Inflammatory macrophage (primary cell): ENCODE data around the gene LAMC3.

Experiments used
- DNase-seq, 2 donors: peaks; one replicate each; pipeline ENCODE4 v3.0.0-alpha.2; 2020 to 2022

Gene LAMC3

DNA sequence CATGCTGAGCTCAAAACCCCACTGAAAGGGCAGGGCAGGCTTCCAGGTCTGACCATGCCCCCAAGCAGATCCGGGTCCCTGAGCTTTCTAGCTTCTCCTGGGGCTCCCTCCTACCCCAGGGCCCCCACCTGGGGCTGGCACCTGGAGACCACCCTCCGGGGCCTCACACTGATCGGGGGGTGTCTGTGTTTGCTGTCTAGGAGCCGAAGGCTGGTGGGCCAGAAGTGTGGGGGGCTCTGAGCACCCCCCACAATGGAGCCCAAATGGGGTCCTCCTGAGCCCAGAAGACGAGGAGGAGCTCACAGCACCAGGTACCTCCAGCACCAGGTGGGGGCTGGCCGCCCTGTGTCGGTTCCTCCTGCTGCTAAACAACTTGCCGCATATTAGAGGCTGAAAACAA, 39.8 kb downstream of the LAMC3 start:
- DNase-seq = no peak

- DNase-seq = no peak
Observed at GRCh38 chr9:131049829-131050715, 41.1 kb downstream of the LAMC3 start.

DNA sequence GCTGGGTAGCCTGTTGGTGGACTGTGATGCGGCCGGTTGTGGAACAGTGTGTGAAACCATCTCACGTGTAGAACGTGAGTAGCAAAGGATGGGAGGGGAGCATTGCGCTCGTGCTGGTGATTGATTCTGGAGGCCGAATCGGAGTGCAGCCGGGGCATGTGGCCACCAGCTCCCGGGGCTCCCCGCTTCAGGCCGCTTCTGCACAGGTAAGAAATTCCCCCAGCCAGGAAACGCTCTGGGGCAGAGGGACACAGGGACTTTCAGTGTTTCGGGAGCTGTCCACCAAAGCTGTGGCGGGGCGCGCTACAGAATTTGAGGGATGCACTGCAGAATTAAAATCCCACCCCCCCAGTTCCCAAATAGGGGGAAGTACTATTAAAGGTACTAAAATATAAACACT, 41.9 kb downstream of the LAMC3 start:
- no peak for DNase-seq

DNA sequence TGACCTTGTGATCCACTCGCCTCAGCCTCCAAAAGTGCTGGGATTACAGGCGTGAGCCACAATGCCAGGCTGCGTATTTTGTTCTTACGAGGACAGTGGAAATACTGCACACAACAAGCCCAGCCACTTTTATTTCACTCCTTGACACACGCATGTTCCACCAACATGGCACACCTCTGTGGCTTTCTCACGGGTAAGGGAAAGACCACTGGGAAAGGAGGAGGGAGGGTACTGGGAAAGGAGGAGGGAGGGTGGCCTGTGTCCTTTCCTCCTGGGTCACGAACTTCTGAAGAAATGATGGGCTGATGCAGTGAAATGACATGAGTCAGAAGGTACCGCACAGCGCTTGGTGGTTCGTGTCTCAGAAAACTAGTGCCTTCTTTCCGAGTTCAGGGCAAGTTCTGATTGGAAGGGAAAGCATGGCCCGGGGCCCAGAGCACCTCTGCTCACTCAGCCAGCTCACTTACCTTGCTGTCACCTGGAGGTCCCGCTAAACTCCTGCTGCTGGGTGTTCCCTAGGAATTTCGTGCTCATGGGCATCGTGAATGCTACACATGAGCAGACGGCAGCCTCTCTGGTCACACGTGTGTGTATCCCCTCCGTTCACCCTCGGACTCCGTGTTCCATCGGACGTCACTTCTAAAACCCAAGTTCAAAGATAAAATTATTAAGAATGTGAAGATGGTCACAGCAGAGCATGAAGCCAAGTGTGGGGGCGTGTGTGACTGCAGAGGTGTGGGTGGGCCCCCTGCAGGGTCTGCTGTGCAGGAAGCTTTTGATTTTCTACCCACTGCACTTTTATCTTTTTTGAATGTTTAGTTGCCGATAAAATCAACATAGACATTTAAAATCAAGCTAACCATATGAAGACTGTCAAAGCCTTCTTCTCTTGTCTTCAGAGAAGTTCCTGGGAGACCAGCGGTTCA, 42.9 kb downstream of the LAMC3 start:
- no peak for DNase-seq

DNA sequence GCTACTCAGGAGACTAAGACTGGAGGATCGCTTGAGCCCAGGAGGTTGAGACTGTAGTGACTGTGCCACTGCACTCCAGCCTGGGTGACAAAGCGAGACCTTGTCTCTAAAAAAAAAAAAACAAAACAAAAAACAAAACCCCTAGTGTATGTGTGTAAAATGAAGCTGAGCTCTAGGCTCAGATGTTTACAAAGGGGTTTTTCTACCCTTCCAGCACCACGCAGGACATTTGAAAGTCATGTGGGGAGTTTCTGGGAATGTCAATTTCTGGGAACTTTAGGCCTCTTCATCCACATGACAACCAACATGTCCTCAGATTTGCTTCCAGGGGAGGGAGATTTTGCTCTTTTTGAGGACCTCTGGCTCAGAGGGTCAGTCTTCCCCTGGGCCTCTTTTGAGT, 44.9 kb downstream of the LAMC3 start:
- no peak for DNase-seq

DNA sequence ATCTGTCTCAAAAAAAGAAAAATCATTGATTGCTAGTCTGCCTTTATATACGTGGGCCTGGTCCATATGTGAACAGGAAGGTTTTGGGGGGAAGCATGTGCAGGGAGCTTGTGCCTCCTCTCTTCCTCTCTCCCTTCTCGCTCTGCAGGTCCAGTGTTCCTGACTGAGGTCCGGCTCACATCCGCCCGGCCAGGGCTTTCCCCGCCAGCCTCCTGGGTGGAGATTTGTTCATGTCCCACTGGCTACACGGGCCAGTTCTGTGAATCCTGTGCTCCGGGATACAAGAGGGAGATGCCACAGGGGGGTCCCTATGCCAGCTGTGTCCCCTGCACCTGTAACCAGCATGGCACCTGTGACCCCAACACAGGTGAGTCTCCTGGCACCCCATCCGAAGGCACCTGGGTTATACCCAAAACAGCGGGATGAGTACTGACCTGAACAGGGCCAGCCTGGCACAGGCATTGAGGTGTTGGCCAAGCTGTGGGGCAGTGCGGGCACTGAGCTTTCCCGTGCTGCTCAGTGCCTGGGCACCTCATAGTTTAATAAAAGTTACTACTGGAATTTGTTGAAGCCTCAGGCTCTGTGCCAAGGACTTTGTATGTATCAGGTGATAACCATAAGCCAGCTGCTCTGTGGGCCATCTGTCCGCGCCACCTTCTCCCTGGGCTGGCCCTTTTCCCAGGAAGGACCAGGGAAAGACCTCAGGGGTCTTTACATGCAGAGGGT, 48.0 kb downstream of the LAMC3 start:
- DNase-seq = no peak

- no peak for DNase-seq
Observed at GRCh38 chr9:131060900-131061630, 52.1 kb downstream of the LAMC3 start.

DNA sequence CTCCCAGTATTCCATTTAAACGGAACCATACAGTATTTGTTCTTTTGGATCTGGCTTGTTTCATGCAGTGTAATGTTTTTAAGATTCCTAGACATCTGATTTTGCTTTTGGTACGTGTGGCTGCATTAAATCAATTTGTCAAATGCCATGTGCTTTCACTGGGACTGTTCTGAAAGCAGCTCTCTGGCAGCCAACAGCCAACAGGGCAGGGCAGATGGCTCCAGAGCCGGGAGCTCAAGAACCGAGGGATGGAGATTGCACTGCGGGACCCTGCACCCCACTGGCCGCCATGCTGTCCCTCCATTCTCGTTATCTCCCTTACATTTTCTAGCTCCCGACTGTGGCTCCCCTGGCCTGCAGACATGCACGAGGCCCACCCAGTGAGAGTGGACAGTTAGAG, 54.0 kb downstream of the LAMC3 start:
- DNase-seq = no peak

DNA sequence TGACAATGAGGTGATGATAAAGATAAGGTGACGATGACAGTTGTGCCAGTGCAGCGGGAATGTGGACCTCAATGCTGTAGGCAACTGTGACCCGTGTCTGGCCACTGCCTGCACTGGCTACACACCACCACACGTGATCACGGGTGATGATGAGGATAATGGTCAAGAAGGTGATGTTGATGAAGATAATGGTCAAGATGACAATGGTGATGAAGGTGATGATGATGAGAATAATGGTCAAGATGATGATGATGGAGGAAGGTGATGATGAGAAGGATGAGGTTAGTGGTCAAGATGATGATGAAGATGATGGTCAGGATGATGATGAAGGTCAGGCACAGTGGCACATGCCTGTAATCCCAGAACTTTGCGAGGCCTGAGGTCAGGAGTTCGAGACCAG, 56.6 kb downstream of the LAMC3 start:
- no peak for DNase-seq

DNA sequence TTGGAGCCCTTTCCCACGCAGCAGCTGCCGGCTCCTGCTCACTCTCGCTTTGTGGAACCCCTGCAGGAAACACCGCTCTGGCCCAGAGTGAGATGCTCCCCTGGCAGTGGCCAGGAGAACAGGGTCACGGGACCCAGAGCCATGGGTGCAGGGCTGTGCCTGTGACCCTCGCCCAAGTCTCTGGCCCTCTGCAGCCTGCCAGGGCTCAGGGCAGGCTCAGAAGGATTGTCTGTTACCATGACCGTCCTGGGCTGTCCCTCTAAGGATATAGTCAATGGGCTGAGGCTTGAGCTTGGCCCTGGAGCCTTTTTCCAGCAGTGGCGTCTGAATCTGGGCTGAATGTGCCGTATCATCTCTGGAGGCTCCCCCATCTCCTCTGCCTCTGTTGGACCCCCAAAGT, 58.7 kb downstream of the LAMC3 start:
- no peak for DNase-seq

- no peak for DNase-seq
Observed at GRCh38 chr9:131068076-131068816, 59.3 kb downstream of the LAMC3 start.

DNA sequence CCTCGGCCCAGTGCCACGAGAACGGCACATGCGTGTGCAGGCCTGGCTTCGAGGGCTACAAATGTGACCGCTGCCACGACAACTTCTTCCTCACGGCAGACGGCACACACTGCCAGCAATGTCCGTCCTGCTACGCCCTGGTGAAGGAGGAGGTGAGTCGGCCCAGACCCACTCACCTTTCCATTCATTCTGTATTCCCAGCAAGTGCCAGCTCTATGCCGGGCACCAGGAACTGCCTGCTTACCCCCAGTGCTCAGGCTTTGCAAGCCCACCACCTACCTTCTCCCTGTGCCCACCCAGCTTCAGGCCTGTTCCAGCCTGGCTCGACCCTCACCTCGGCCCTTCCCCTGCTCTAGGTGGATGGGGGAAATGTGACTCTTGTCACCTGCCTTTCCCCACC, 60.7 kb downstream of the LAMC3 start:
- no peak for DNase-seq

- no peak for DNase-seq
Observed at GRCh38 chr9:131072107-131072870, 63.3 kb downstream of the LAMC3 start.

GRCh38 chr9:131072871-131073237, 63.9 kb downstream of the LAMC3 start:
- DNase-seq = no peak

DNA sequence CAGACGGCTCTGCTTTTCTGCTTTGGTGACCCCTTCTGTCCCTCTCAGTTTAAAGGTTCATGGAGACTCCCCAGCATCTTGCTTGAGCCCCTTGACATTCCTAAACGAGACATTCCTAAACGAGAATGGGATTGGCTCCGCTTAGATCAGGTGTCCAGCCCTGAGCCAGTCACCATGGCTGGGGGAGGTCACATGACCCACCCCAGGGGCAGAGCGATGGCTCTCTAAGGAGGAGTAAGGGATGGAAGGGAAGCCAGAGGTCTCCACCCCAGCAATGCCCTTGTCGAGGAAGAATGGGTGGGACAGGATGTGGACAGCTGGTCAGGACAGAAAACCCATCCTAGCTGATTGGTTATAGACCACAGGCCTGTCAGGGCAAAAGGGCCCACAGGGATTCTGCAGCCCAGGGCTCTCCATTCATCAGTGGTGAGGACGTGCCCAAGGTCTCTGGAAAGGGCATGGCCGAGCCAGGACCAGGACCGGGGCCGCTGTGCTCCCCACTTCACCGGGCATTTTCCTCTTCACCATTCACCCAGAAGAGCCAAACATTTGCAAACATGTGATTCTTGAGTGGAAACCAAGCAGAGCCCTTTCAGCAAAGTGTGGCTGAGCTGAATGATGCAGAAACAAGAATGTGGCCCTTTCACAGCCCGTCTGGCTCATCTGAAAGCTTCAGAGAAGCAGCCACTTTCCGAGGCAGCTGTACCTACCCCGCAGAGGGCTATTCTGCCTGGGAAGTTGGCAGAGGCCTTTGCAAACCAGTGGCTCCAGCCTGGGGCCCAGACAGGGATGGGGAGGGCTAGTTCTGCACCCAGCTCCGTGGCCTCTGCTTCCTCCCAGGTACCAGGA, 67.6 kb downstream of the LAMC3 start:
- no peak for DNase-seq

GRCh38 chr9:131078427-131079366, 69.7 kb downstream of the LAMC3 start:
- DNase-seq = no peak

- no peak for DNase-seq
Observed at GRCh38 chr9:131080589-131080988, 71.6 kb downstream of the LAMC3 start.

- DNase-seq = no peak
Observed at GRCh38 chr9:131081868-131082267, 72.9 kb downstream of the LAMC3 start.
